ENCODE data around the gene GLO1. TPM values are rescaled to one million over a fixed set of nuclear protein-coding genes. Genes with fewer than 3 reads are reported as not detected.
A peak's percentile ranks its signal among the peaks of the same experiment; 100 is the strongest.

The GLO1 gene
- total RNA-seq, 1 donor from 2014 or later: 188 TPM

DNA sequence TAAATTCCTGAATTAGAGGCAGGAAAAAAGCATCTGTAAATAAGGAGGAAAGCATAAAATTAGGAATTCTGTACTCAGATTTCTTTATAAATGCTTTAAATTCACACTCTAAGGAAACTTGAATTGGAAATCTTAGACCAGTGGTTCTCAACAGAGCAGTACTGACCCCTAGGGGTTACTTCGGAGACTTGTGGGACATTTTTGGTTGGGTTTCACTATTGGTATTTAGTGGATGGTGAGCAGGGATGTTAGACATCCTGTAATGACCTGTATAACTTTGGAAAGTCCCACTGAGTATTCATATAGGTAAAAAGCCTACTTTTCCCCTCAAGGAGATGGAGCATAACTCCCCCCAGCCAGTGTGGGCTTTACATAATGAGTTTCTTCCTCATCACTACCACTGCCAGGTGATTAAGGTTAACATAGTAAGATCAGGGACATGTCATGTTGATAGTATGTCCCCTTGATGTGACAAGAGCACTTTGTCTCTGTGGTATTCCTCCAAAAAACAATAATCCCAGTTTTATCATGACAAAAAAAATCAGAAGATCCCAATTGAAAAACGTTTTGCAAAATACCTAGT, 31.0 kb downstream of the GLO1 start:
- peak; percentile 19 for DNase-seq (ENCODE audit: low read depth, low spot score)

GRCh38 chr6:38658418-38659167, 44.4 kb downstream of the GLO1 start:
- no peak for DNase-seq (ENCODE audit: low read depth, low spot score)

DNA sequence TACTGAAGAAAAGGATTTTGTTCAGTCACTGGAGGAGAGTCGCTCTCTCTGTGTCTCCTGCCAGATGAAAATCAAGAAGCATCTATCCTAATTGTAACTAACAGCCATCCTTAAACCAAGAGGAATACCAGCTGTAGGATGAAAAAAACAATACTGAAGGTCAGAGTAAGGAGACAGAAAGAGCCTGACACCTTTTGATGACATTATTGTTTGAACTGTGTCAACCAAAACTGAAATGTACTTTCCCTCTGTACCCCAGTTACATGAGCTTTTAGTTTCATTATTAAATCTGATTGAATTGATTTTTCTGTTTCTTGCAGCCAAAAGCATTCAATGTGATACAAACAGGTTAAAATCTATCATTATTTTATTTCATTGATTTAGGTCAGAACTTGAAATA, 46.0 kb downstream of the GLO1 start:
- DNase-seq (ENCODE audit: low read depth, low spot score): no peak

DNA sequence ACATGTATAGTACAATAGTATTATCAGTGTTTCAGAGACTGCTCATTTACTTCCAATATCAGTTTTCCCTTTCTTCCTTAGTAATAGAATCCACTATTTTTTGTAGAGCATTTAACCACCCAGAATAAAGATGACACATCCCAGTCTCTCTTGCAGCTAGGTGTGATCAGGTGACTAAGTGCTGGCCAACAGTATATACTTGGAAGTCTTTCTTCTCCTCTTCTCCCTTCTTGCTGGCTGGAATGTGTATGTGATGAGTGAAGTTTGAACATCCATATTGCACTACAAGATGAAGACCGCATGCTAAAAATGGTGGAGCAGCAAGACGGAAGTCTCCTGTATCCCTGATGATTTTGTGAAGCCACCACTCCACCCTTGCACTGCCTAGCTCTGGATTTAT, 48.7 kb downstream of the GLO1 start:
- no peak for DNase-seq (ENCODE audit: low read depth, low spot score)

DNA sequence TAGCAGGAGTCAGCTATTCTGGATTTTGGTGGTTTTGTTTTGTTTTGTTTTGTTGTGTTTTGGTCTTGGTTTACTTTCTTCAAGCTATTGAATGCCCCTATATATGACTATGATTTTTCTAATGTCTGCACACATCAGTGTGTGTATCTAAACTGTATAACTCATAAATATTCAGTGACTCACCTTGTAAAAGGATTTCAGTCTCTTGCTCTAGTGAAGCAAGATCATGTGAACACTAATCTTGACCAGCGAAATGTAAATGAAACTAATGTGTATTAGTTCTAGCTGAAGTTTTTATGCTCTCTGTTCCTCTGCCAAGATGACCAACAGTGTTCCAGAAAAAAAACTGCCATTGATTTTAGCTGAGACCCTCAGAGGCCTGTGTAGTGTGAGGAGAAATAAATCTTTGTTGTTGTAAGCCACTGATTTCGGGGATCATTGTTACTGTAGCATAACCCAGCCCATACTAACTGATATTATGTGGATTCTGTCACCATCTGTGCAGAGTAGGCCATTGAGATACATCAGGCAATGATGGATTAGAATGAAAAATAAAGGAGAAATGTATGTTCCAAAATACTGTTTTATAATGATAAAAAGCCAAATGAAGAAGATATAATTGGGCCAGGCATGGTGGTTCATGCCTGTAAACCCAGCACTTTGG, 51.7 kb downstream of the GLO1 start:
- DNase-seq (ENCODE audit: low read depth, low spot score): no peak

DNA sequence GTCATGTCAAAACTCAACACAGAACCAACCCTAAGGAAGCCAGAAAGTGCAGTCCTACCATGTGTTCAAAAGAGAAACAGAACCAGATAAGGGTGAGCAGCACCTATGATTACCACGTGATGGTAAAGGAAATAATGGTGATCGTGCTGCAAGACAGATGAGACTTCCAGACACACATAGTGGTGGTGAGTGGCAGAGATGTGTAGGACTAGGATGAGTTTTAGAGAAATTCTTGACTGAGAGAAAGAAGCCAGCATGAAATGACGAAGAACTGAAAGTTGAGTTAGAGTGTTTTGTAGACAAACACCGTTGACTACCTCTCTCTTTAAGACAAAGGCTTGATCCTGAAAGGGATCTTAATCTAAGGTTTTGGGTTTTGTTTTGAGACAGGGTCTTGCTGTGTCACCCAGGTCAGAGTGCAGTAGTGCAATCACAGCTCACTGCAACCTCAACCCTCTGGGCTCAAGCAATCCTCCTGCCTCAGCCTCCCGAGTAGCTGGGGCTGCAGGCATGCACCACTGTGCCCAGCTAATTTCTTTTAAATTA, 52.7 kb downstream of the GLO1 start:
- DNase-seq (ENCODE audit: low read depth, low spot score): no peak

GRCh38 chr6:38649744-38650143, 53.2 kb downstream of the GLO1 start:
- DNase-seq (ENCODE audit: low read depth, low spot score): no peak

- no peak for DNase-seq (ENCODE audit: low read depth, low spot score)
Measured at GRCh38 chr6:38648629-38649028, 54.3 kb downstream of the GLO1 start.

GRCh38 chr6:38646166-38646878, 56.6 kb downstream of the GLO1 start:
- DNase-seq (ENCODE audit: low read depth, low spot score): no peak

GRCh38 chr6:38644951-38645350, 58.0 kb downstream of the GLO1 start:
- DNase-seq (ENCODE audit: low read depth, low spot score): no peak

- DNase-seq (ENCODE audit: low read depth, low spot score): peak; percentile 36
Measured at GRCh38 chr6:38640216-38640909, 62.6 kb downstream of the GLO1 start.

GRCh38 chr6:38639498-38640215, 63.3 kb downstream of the GLO1 start, which contains the start of gene BTBD9:
Gene BTBD9, minus strand, starts transcription at chr6:38639929.
- DNase-seq (ENCODE audit: low read depth, low spot score): peak; percentile 37

- no peak for DNase-seq (ENCODE audit: low read depth, low spot score)
Measured at GRCh38 chr6:38638941-38639497, 63.9 kb downstream of the GLO1 start.

DNA sequence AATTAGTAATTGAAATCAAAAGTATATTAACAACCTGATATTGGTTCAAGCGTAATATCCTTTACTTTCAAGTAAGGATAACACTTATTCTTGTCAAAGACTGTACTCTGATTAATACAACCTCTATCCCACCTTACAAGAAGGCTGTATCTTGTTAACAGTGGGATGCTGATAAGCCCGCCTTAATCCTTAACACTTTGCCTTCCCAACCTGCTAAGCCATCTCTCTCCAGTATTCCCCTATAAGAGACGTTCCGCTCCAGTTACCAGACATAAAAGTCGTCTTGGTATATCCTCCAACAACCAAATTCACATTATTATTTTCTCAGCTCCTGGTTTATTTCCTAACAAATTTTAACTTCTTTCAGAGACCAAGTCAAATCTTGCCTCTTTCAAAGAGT, 65.2 kb downstream of the GLO1 start:
- DNase-seq (ENCODE audit: low read depth, low spot score): no peak

DNA sequence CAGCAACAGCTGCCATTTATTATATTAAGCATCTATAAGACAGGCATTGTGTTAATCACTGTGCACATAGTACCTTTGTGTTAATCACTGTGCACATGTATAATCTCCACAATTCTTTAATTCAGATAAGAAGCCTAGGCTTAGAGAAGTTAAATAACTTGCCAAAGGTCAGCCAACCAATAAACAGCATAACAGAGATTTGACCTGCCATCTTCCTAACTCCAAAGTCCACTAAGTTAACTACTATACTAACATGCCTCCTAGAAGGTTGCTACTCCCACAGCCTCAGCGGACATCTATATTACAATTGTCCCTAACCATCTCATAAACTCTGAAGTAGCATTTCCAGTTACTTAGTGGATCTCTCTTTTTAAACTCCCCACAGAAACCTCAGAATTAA, 66.9 kb downstream of the GLO1 start:
- no peak for DNase-seq (ENCODE audit: low read depth, low spot score)

DNA sequence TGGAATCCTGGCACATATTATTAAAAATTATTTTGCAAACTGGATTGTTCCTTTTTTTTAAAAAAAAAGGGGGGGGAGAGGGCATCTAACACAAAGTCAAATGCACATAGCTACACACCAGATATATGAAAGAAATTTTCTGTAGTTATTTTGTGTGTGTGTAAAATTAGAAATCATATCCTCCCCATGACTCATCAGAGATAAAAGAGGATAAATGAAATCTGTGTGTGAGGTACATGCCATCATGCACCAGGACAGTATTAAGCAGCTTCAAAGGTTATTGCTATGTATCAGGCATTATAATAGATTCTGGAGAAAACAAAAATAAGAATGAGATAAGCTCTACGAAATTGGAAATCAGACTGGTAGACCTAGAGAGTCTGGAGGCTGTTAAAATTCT, 68.4 kb downstream of the GLO1 start:
- no peak for DNase-seq (ENCODE audit: low read depth, low spot score)

GRCh38 chr6:38632490-38632889, 70.5 kb downstream of the GLO1 start:
- DNase-seq (ENCODE audit: low read depth, low spot score): no peak

GRCh38 chr6:38631186-38631783, 71.7 kb downstream of the GLO1 start:
- no peak for DNase-seq (ENCODE audit: low read depth, low spot score)
